Breast epithelium (tissue), 4 donors: ENCODE results near the gene STAT3. TPM values are rescaled to one million over a fixed set of nuclear protein-coding genes. Genes with fewer than 3 reads are reported as not detected.

Experiments
- DNase-seq, 2 donors: peaks; one replicate each; pipeline ENCODE4 v3.0.0-alpha.2; 2019; ENCODE audit warnings: low spot score in 2 of 2
- H3K27ac ChIP-seq, 2 donors: fragments of 200-600 bp; sonication (generic) in 1 of 2; one replicate each; pipeline ENCODE4 v1.5.1; 2016 to 2019; ENCODE audit warnings: mild to moderate bottlenecking in 1 of 2
- H3K27me3 ChIP-seq, 2 donors: fragments of 200-600 bp; sonication (generic) in 1 of 2; one replicate each; pipeline versions ENCODE4 v1.5.1 to v1.6.0; 2017 to 2019; ENCODE audit warnings: control low read depth in 1 of 2, mild to moderate bottlenecking in 1 of 2
- H3K36me3 ChIP-seq: fragments of 200-600 bp; one replicate; pipeline ENCODE4 v1.5.1; 2019
- H3K4me1 ChIP-seq, 2 donors: fragments of 200-600 bp; sonication (generic); one replicate each; pipeline ENCODE4 v1.5.1; 2016 to 2019; ENCODE audit warnings: control low read depth in 1 of 2
- H3K4me3 ChIP-seq, 3 donors: fragments of 200-600 bp; sonication (generic); 1 replicate in 2 of 3; 2 replicates in 1 of 3; pipeline ENCODE4 v1.5.1; 2016 to 2019; ENCODE audit warnings: mild to moderate bottlenecking in 3 of 3, moderate library complexity in 2 of 3
- H3K9me3 ChIP-seq, 2 donors: fragments of 200-600 bp; sonication (generic) in 1 of 2; one replicate each; pipeline ENCODE4 v1.5.1; 2016 to 2019; ENCODE audit warnings: control low read depth in 1 of 2
- POLR2A ChIP-seq: fragments of 450-650 bp; IDR thresholded peaks from one replicate; pipeline ENCODE4 v1.6.1; 2016; ENCODE audit warnings: antibody characterized with exemption, mild to moderate bottlenecking, moderate library complexity
- POLR2AphosphoS5 ChIP-seq, 3 donors: sonication (generic); formaldehyde crosslinking; IDR thresholded peaks; one replicate each; pipeline ENCODE4 v1.6.1; 2017; ENCODE audit warnings: antibody characterized with exemption in 3 of 3
- intact Hi-C: fragments of 100-400 bp; cut with DNase I; formaldehyde crosslinking; loops from one replicate; pipeline ENCODE4 v1.15.1; 2023; ENCODE audit warnings: low total_unique reads
- total RNA-seq, 3 donors: library from RNA; depleted of rRNA; stranded (reverse); fragments of >200 nt; gene quantifications; one replicate each; pipeline ENCODE4 v1.1.0, GENCODE V29; 2016
- TF ChIP-seq, protein P1 (sequence below), 3 donors: fragments of 450-650 bp; IDR thresholded peaks; one replicate each; pipeline ENCODE4 v1.5.1; 2016 to 2017; ENCODE audit warnings: antibody characterized with exemption in 3 of 3, mild to moderate bottlenecking in 3 of 3, moderate library complexity in 3 of 3

STAT3 gene
- total RNA-seq, 3 donors from 2014 or later = 193 to 322 (median 238) TPM

GRCh38 chr17:42408061-42408460 is 19.8 kb upstream of the STAT3 start:
- peaks cover 5 to 29% of the 10 kb centered on the region in 2 donors for H3K4me1 ChIP-seq
- peak overlapping the region in 2 of 3 donors; percentile 3 to 31 for H3K4me3 ChIP-seq
- intact Hi-C loops = loop anchor here (5.0 kb wide), 1 partner anchor 86 kb away; no protein-coding TSS in a partner anchor
- peak overlapping the region; percentile 92 to 93 for H3K27ac ChIP-seq
- TF ChIP-seq, protein P1, sequence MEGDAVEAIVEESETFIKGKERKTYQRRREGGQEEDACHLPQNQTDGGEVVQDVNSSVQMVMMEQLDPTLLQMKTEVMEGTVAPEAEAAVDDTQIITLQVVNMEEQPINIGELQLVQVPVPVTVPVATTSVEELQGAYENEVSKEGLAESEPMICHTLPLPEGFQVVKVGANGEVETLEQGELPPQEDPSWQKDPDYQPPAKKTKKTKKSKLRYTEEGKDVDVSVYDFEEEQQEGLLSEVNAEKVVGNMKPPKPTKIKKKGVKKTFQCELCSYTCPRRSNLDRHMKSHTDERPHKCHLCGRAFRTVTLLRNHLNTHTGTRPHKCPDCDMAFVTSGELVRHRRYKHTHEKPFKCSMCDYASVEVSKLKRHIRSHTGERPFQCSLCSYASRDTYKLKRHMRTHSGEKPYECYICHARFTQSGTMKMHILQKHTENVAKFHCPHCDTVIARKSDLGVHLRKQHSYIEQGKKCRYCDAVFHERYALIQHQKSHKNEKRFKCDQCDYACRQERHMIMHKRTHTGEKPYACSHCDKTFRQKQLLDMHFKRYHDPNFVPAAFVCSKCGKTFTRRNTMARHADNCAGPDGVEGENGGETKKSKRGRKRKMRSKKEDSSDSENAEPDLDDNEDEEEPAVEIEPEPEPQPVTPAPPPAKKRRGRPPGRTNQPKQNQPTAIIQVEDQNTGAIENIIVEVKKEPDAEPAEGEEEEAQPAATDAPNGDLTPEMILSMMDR (IDR thresholded peaks at IDR 0.05) = no peak
- TF ChIP-seq POLR2A (no peak), POLR2AphosphoS5 (IDR thresholded peaks at IDR 0.05) (peak in 1 of 3 donors; percentile 22)
- no peaks in the 10 kb centered on the region for H3K27me3 ChIP-seq
- H3K36me3 ChIP-seq = no peaks in the 10 kb centered on the region
- no peak for DNase-seq
- no peaks in the 10 kb centered on the region for H3K9me3 ChIP-seq

GRCh38 chr17:42407289-42407836 is 19.1 kb upstream of the STAT3 start:
- Histone ChIP-seq H3K4me3 (peak overlapping the region; percentile 0 to 31 (median 3)), H3K4me1 (peaks cover 6 to 33% of the 10 kb centered on the region in 2 donors), H3K9me3 (no peaks in the 10 kb centered on the region), H3K27me3 (no peaks in the 10 kb centered on the region), H3K36me3 (no peaks in the 10 kb centered on the region), H3K27ac (peak overlapping the region; percentile 92 to 93)
- intact Hi-C loops = loop anchor here (5.0 kb wide), 1 partner anchor 85 kb away; no protein-coding TSS in a partner anchor
- peak; percentile 58 to 79 (median 77) for TF ChIP-seq POLR2AphosphoS5 (IDR thresholded peaks at IDR 0.05)
- TF ChIP-seq, protein P1 (IDR thresholded peaks at IDR 0.05) = no peak
- DNase-seq = peak; percentile 90 to 96

GRCh38 chr17:42406615-42407288 is 18.5 kb upstream of the STAT3 start:
- peaks cover 6 to 28% of the 10 kb centered on the region in 2 donors for H3K4me1 ChIP-seq
- peak overlapping the region; percentile 92 to 93 for H3K27ac ChIP-seq
- DNase-seq = no peak
- no peaks in the 10 kb centered on the region for H3K36me3 ChIP-seq
- intact Hi-C loops = loop anchor here (5.0 kb wide), 1 partner anchor 84 kb away; no protein-coding TSS in a partner anchor
- no peaks in the 10 kb centered on the region for H3K27me3 ChIP-seq
- TF ChIP-seq, protein P1 (IDR thresholded peaks at IDR 0.05) = no peak
- TF ChIP-seq POLR2AphosphoS5 (IDR thresholded peaks at IDR 0.05) (no peak), POLR2A (no peak)
- H3K4me3 ChIP-seq = peak overlapping the region in 2 of 3 donors; percentile 0 to 7
- no peaks in the 10 kb centered on the region for H3K9me3 ChIP-seq

GRCh38 chr17:42405963-42406495 is 17.8 kb upstream of the STAT3 start:
- no peaks in the 10 kb centered on the region for H3K9me3 ChIP-seq
- peaks cover 5 to 23% of the 10 kb centered on the region in 2 donors for H3K4me1 ChIP-seq
- TF ChIP-seq, protein P1 (IDR thresholded peaks at IDR 0.05) = peak; percentile 64 to 92 (median 85)
- peak; percentile 51 to 85 (median 61) for TF ChIP-seq POLR2AphosphoS5 (IDR thresholded peaks at IDR 0.05)
- no peak for TF ChIP-seq POLR2A
- peak; percentile 79 to 86 for DNase-seq
- H3K36me3 ChIP-seq = no peaks in the 10 kb centered on the region
- intact Hi-C loops = loop anchor here (5.0 kb wide), 1 partner anchor 84 kb away; no protein-coding TSS in a partner anchor
- no peak overlapping the region for H3K4me3 ChIP-seq
- peak overlapping the region; percentile 92 to 93 for H3K27ac ChIP-seq
- no peaks in the 10 kb centered on the region for H3K27me3 ChIP-seq
